ENCODE results near the gene SPAG16.
"Not testable (repeated sequence)": the region's sequence is repeated elsewhere in the genome, so short reads cannot be mapped to it uniquely, and the experiment has no call there.

SPAG16 gene

DNA sequence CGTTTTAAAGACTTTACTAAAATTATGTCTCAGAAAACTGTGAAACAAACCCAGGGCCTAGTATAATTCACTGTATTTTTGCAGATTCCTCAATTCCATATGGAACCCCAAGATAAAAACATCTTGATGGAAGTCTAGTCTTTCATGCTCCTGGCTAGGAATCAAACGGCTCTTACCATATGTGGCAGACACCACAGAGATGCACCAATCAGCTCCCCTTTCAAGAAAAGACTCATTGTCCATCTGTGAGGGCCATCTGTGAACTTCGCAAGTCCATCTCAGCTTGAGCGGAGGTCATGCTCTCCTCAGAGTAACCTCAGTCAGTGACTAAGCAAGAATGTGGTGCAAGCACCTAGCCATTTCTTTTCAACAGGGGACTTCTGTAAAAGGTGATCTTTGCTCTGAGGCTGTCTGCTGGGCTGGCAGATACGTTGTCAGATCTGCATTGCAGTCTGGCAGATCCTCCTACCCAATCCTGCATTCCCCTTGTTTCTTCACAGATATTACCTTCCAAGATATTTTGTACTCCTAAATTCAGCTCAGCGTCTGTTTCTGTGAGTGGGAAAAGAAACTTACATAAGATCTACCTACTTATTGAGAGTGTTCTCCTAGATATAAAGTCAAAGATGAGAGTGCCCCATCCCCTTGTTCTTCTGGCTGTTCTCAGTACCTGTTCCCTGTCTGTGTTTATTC lies 419.3 kb downstream of the SPAG16 start:
- ChIA-PET POLR2A (no interaction called here), CTCF (no interaction called here)

DNA sequence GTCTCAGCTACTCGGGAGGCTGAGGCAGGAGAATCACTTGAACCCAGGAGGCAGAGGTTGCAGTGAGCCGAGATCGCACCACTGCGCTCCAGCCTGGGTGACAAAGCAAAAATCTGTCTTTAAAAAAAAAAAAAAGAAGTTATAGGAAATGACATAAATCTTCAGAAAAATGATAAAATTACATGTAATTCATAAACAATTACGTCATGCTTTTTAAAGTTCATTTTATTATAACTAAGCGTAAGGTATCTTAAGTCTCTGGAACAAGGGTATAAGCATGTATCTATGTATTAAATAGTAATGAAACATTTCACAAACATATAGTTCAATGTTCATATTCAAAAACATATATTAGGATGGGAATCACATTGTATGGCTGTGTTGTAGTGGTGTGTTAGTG lies 425.9 kb downstream of the SPAG16 start:
- CTCF ChIA-PET, result no interaction called here
- POLR2A ChIA-PET, result no interaction called here
- TF ChIP-seq, protein P1, sequence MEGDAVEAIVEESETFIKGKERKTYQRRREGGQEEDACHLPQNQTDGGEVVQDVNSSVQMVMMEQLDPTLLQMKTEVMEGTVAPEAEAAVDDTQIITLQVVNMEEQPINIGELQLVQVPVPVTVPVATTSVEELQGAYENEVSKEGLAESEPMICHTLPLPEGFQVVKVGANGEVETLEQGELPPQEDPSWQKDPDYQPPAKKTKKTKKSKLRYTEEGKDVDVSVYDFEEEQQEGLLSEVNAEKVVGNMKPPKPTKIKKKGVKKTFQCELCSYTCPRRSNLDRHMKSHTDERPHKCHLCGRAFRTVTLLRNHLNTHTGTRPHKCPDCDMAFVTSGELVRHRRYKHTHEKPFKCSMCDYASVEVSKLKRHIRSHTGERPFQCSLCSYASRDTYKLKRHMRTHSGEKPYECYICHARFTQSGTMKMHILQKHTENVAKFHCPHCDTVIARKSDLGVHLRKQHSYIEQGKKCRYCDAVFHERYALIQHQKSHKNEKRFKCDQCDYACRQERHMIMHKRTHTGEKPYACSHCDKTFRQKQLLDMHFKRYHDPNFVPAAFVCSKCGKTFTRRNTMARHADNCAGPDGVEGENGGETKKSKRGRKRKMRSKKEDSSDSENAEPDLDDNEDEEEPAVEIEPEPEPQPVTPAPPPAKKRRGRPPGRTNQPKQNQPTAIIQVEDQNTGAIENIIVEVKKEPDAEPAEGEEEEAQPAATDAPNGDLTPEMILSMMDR (IDR thresholded peaks at IDR 0.05; ENCODE audit: insufficient read depth, low read length, missing control alignments), result no peak
- no peak overlapping the region for H3K4me3 ChIP-seq (ENCODE audit: low read depth, low read length)
- DNase-seq (ENCODE audit: low read depth, low spot score), result no peak

More for the DNA sequence above, 419.3 kb downstream of the SPAG16 start:
- H3K4me3 ChIP-seq (ENCODE audit: low read depth, low read length), result no peak overlapping the region
- DNase-seq (ENCODE audit: low read depth, low spot score), result no peak
- TF ChIP-seq, protein P1 (IDR thresholded peaks at IDR 0.05; ENCODE audit: insufficient read depth, low read length, missing control alignments), result no peak

DNA sequence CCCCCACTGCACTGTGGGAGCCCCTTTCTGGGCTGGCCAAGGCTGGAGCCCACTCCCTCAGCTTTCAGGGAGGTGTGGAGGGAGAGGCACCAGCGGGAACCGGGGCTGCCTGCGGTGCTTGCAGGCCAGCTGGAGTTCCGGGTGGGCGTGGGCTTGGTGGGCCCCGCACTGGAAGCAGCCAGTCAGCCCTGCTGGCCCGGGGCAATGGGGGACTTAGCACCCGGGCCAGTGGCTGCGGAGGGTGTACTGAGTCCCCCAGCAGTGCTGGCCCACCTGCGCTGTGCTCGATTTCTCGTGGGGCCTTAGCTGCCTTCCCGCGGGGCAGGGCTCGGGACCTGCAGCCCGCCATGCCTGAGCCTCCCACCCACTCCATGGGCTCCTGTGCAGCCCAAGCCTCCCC lies 434.1 kb downstream of the SPAG16 start:
- H3K4me3 ChIP-seq (ENCODE audit: low read depth, low read length); POLR2A ChIA-PET; DNase-seq (ENCODE audit: low read depth, low spot score); CTCF ChIA-PET: not testable (repeated sequence)

DNA sequence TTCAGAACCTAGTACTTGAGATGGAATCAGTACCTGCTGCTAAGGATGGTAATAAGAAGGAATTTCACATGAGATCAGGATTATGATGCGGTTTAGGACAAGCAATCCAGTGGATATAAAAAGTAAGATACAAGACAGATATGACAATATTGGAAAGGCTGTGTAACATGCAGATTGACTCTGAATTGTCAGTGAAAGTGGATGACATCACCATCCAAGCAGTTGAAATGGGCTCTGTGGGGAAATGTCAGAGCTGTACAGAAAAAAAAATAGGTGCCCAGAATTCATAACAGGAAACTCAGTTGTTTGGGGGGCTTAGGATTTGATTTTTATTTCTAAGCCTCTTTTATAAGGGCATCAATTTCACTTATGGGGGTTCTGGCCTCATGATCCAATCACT lies 438.3 kb downstream of the SPAG16 start:
- ChIA-PET POLR2A (no interaction called here), CTCF (no interaction called here)
- TF ChIP-seq, protein P1 (IDR thresholded peaks at IDR 0.05; ENCODE audit: insufficient read depth, low read length, missing control alignments), result no peak
- no peak for DNase-seq (ENCODE audit: low read depth, low spot score)
- no peak overlapping the region for H3K4me3 ChIP-seq (ENCODE audit: low read depth, low read length)

DNA sequence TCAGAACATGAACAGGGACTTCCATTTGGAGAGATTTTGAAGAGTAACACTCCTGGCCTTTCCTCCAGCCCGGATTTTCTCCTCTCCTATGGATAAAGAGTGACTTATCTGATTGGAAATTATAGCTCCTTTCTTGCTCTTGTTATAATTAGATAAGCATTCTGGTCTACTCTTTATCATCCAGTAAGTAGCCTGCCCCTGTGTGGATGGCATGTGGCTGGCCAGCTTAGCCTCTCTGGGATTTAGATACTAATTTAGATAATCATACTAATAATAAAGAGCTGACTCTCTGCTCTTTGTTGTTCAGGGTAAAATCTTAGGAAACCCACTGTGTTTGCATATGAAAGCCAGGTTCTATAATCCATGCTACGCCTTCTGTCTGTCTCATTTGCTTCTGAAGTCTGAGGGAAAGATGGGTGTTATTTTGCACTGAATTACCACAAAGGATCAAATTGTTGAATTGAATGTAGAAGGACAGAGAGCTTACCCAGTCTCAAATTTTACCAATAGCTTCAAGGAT lies 438.8 kb downstream of the SPAG16 start:
- no peak overlapping the region for H3K4me3 ChIP-seq (ENCODE audit: low read depth, low read length)
- TF ChIP-seq, protein P1 (IDR thresholded peaks at IDR 0.05; ENCODE audit: insufficient read depth, low read length, missing control alignments), result no peak
- CTCF ChIA-PET, result no interaction called here
- POLR2A ChIA-PET, result no interaction called here
- no peak for DNase-seq (ENCODE audit: low read depth, low spot score)

DNA sequence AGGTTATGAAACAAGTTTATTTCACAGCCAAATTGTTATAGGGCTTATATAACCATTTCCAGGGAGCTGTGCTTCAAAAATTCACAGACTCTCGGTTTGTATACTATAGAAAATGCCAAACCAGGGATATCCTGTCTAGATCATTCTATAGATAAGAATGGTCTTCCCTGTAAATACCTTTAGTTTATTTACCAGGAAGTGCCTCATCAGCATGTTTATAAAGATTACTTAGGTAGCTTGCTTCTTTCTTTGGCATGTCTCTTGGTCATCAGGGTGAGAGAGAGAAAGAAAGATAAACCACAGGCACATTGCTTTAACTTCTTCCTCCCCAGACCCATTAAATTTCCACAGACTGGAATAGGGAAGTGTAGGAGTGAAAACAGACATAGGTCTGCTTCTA lies 439.4 kb downstream of the SPAG16 start:
- ChIA-PET CTCF (no interaction called here), POLR2A (no interaction called here)
- TF ChIP-seq, protein P1 (IDR thresholded peaks at IDR 0.05; ENCODE audit: insufficient read depth, low read length, missing control alignments), result no peak

DNA sequence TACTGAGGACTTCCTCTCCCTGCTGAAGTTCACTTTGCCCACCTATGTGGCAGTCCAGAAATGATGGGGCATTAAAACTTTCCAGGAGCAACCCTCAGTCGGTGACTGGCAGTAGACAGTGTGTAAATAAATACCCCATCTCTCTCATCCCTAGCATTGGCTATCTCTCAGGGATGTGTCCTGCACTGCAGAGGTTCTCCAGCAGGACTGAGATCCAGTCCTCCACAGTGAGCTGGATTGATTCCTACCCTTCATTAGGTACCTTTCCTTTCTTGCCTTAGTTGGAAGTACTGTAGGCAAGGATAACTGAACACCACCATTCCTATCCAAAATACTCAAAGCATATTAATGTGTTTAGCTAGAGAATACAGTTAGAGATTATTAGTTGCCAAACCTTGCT lies 441.8 kb downstream of the SPAG16 start:
- H3K4me3 ChIP-seq (ENCODE audit: low read depth, low read length), result no peak overlapping the region
- no peak for DNase-seq (ENCODE audit: low read depth, low spot score)
- TF ChIP-seq, protein P1 (IDR thresholded peaks at IDR 0.05; ENCODE audit: insufficient read depth, low read length, missing control alignments), result no peak
- CTCF ChIA-PET, result no interaction called here
- POLR2A ChIA-PET, result no interaction called here

More for the DNA sequence above, 439.4 kb downstream of the SPAG16 start:
- DNase-seq (ENCODE audit: low read depth, low spot score), result no peak
- H3K4me3 ChIP-seq (ENCODE audit: low read depth, low read length), result no peak overlapping the region
